Measurements from ENCODE around the gene ARHGEF37. TPM values are rescaled to one million over a fixed set of nuclear protein-coding genes. Genes with fewer than 3 reads are reported as not detected.

ARHGEF37 gene
- total and polyA plus RNA-seq, 5 donors from 2014 or later: 0.20 to 1.8 (median 0.50) TPM; not detected in 1

DNA sequence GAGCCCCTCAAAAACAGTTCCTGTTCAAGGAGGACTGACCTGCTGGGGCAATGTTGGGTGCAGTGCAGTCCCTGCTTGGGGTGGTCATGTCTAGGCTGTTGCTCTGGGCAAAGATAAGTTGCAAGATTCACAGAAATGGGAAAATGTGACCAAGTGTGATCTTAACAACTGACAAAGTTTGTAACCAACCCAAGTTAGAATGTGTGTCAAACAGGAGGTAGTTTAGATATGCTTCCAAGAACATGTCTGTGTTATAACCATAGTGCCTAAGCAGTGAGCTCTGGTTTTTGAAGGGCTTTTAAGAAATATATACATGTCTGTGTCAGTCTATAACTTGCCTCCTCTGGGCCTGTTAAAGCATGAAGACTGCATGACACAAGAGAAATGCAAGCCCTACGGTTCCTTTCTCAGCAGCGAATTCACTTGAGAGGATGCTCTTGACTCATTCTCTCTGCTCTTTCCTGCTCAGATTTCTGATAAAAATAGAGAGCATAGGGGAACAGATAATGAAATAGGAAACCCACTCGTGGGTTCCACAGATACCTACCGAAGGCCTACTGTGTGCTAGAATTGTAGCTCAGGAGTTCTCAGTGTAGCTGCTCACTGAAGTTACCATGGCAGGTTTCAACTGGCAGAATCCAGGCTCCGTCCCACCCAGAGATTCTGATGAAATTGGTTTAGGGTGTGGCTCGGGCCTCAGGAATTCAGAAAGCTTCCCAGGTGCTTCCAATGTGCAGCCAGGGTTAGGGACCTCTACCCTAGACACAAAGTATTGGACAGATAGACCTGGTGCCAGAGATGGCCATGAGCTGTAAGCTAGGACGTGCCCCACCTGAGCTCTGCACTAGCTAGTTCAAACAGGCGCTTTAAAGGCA is 52.4 kb downstream of the ARHGEF37 start:
- H3K4me1 Mint-ChIP-seq: no peaks in the 10 kb centered on the region
- Histone ChIP-seq H3K9me3 (ENCODE audit: control insufficient read depth in 2 of 2, low read length in 2 of 2) (no peaks in the 10 kb centered on the region), H3K4me1 (ENCODE audit: control insufficient read depth, insufficient read depth, low read length, poor library complexity, severe bottlenecking) (no peaks in the 10 kb centered on the region), H3K27me3 (ENCODE audit: control insufficient read depth, insufficient read depth, low read length) (no peaks in the 10 kb centered on the region), H3K27ac (ENCODE audit: insufficient read depth, low read length, poor library complexity, severe bottlenecking) (no peak overlapping the region), H3K36me3 (ENCODE audit: control insufficient read depth, insufficient read depth, low read length) (no peaks in the 10 kb centered on the region), H3K4me3 (ENCODE audit: low read depth, low read length) (no peak overlapping the region)
- H3K27ac Mint-ChIP-seq: no peak overlapping the region
- ATAC-seq (ENCODE audit: low read depth in 2 of 2): no peak
- no peak overlapping the region for H3K4me3 Mint-ChIP-seq
- no peak for DNase-seq
- H3K27me3 Mint-ChIP-seq: no peaks in the 10 kb centered on the region
- no peaks in the 10 kb centered on the region for H3K36me3 Mint-ChIP-seq
- no peaks in the 10 kb centered on the region for H3K9me3 Mint-ChIP-seq

DNA sequence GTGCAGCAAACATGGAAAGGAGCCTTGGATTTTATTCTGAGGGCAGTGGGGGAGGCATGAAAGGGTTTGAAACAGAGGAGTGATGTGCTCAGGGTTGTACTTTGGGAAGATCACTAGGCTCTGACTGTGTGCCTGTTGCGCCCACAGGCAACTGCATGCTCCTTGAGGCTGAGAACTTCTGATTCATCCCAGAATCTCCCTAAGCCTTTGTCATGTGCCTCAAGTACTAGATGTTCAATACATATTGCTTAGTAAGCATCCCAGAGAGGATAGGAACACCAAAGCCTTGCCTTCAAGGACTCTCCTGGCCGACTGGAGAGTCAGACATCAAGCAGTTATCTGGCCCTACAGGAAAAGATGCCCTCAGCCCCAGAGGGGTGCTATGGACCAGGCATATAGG is 54.1 kb downstream of the ARHGEF37 start:
- no peak overlapping the region for H3K27ac ChIP-seq (ENCODE audit: insufficient read depth, low read length, poor library complexity, severe bottlenecking)
- Mint-ChIP-seq H3K9me3 (no peaks in the 10 kb centered on the region), H3K27ac (no peak overlapping the region), H3K36me3 (no peaks in the 10 kb centered on the region), H3K4me3 (no peak overlapping the region), H3K27me3 (peaks cover 3% of the 10 kb centered on the region), H3K4me1 (no peaks in the 10 kb centered on the region)
- no peaks in the 10 kb centered on the region for H3K4me1 ChIP-seq (ENCODE audit: control insufficient read depth, insufficient read depth, low read length, poor library complexity, severe bottlenecking)
- H3K9me3 ChIP-seq (ENCODE audit: control insufficient read depth in 2 of 2, low read length in 2 of 2): no peaks in the 10 kb centered on the region
- H3K4me3 ChIP-seq (ENCODE audit: low read depth, low read length): no peak overlapping the region
- ATAC-seq (ENCODE audit: low read depth in 2 of 2): no peak
- no peaks in the 10 kb centered on the region for H3K36me3 ChIP-seq (ENCODE audit: control insufficient read depth, insufficient read depth, low read length)
- DNase-seq: no peak
- no peaks in the 10 kb centered on the region for H3K27me3 ChIP-seq (ENCODE audit: control insufficient read depth, insufficient read depth, low read length)

DNA sequence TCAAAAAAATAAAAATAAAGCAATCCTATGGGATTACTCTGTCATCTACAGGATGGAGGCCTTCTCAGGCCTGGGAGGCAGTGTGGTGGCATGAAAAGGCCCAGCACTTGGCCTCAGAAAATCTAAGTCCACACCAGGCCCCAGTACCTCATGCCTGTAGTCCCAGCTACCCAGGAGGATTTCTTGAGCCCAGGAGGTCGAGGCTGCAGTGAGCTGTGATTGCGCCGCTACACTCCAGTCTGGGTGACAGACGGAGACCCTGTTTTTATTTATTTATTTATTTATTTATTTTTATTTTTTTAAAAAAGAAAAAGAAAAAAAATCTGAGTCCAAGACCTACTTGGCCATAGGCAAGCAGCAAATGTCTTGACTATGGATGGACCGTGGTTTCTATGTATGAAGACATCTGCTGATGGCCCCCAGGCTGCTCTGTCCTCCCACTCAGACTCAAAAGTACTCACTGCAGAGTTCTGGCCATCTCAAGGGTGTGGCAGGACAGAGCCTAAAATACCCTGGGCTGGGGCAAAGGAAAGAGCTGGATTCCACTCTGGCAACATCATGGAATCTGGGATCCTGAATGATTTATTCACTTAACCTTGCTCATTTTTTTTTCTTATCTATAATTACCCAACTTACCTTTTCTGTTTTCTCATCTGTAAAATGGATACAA is 55.0 kb downstream of the ARHGEF37 start:
- ATAC-seq (ENCODE audit: low read depth in 2 of 2): no peak
- Mint-ChIP-seq H3K27me3 (peaks cover 4% of the 10 kb centered on the region), H3K4me3 (no peak overlapping the region), H3K27ac (no peak overlapping the region), H3K36me3 (no peaks in the 10 kb centered on the region), H3K4me1 (no peaks in the 10 kb centered on the region), H3K9me3 (no peaks in the 10 kb centered on the region)
- H3K27me3 ChIP-seq (ENCODE audit: control insufficient read depth, insufficient read depth, low read length): no peaks in the 10 kb centered on the region
- H3K9me3 ChIP-seq (ENCODE audit: control insufficient read depth in 2 of 2, low read length in 2 of 2): no peaks in the 10 kb centered on the region
- no peak for DNase-seq
- no peaks in the 10 kb centered on the region for H3K36me3 ChIP-seq (ENCODE audit: control insufficient read depth, insufficient read depth, low read length)
- H3K4me3 ChIP-seq (ENCODE audit: low read depth, low read length): no peak overlapping the region
- no peaks in the 10 kb centered on the region for H3K4me1 ChIP-seq (ENCODE audit: control insufficient read depth, insufficient read depth, low read length, poor library complexity, severe bottlenecking)
- H3K27ac ChIP-seq (ENCODE audit: insufficient read depth, low read length, poor library complexity, severe bottlenecking): no peak overlapping the region

DNA sequence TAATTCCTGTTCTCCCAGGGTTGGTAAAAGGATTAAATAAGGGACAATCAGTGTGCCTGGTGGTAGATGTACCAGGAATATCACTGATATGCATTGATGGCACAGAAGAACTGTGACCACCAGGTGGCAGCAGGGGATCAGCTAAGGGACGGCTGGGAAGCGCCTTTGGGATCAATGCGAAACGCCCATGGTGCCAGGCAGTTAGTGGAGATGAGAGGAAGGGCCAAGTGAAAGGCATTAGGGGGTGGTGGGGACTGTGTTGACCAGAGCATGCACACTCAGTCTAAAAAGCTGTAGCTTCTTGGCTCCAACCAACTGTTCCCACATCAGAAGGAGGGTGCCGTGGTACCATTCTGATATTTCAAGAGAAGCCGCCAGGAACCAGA is 55.6 kb downstream of the ARHGEF37 start:
- no peak overlapping the region for H3K4me3 Mint-ChIP-seq
- Histone ChIP-seq H3K9me3 (ENCODE audit: control insufficient read depth in 2 of 2, low read length in 2 of 2) (no peaks in the 10 kb centered on the region), H3K4me3 (ENCODE audit: low read depth, low read length) (no peak overlapping the region), H3K27ac (ENCODE audit: insufficient read depth, low read length, poor library complexity, severe bottlenecking) (no peak overlapping the region), H3K4me1 (ENCODE audit: control insufficient read depth, insufficient read depth, low read length, poor library complexity, severe bottlenecking) (no peaks in the 10 kb centered on the region), H3K36me3 (ENCODE audit: control insufficient read depth, insufficient read depth, low read length) (no peaks in the 10 kb centered on the region), H3K27me3 (ENCODE audit: control insufficient read depth, insufficient read depth, low read length) (no peaks in the 10 kb centered on the region)
- no peak overlapping the region for H3K27ac Mint-ChIP-seq
- no peaks in the 10 kb centered on the region for H3K36me3 Mint-ChIP-seq
- no peaks in the 10 kb centered on the region for H3K9me3 Mint-ChIP-seq
- ATAC-seq (ENCODE audit: low read depth in 2 of 2): no peak
- peaks cover 4% of the 10 kb centered on the region for H3K27me3 Mint-ChIP-seq
- DNase-seq: peak; percentile 38 to 57 (median 55)
- no peaks in the 10 kb centered on the region for H3K4me1 Mint-ChIP-seq

DNA sequence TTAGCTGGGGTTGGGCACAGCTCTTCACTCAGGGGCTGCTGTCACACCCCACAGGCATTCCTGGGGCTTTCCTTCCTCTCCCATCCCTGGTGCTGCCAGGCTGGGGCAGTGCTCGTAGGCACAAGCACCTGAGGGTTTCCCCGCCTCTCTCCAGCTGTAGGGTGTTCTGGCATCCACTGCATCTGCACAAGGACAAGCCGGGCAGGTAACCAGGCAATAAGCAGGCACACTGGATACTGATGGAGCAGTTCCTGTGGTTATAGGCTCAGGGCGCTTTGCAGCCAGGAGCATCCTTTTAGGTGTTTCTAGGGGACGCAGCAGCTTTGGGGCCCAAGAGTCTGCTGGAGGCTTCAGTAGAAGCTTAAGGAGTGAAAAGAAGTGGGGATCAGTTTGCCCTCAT is 56.8 kb downstream of the ARHGEF37 start:
- no peaks in the 10 kb centered on the region for H3K9me3 ChIP-seq (ENCODE audit: control insufficient read depth in 2 of 2, low read length in 2 of 2)
- H3K4me3 ChIP-seq (ENCODE audit: low read depth, low read length): no peak overlapping the region
- Mint-ChIP-seq H3K27me3 (peaks cover 4% of the 10 kb centered on the region), H3K36me3 (no peaks in the 10 kb centered on the region), H3K27ac (no peak overlapping the region), H3K4me3 (no peak overlapping the region), H3K4me1 (no peaks in the 10 kb centered on the region), H3K9me3 (no peaks in the 10 kb centered on the region)
- no peaks in the 10 kb centered on the region for H3K36me3 ChIP-seq (ENCODE audit: control insufficient read depth, insufficient read depth, low read length)
- H3K27me3 ChIP-seq (ENCODE audit: control insufficient read depth, insufficient read depth, low read length): no peaks in the 10 kb centered on the region
- DNase-seq: no peak
- ATAC-seq (ENCODE audit: low read depth in 2 of 2): no peak
- H3K27ac ChIP-seq (ENCODE audit: insufficient read depth, low read length, poor library complexity, severe bottlenecking): no peak overlapping the region
- no peaks in the 10 kb centered on the region for H3K4me1 ChIP-seq (ENCODE audit: control insufficient read depth, insufficient read depth, low read length, poor library complexity, severe bottlenecking)

DNA sequence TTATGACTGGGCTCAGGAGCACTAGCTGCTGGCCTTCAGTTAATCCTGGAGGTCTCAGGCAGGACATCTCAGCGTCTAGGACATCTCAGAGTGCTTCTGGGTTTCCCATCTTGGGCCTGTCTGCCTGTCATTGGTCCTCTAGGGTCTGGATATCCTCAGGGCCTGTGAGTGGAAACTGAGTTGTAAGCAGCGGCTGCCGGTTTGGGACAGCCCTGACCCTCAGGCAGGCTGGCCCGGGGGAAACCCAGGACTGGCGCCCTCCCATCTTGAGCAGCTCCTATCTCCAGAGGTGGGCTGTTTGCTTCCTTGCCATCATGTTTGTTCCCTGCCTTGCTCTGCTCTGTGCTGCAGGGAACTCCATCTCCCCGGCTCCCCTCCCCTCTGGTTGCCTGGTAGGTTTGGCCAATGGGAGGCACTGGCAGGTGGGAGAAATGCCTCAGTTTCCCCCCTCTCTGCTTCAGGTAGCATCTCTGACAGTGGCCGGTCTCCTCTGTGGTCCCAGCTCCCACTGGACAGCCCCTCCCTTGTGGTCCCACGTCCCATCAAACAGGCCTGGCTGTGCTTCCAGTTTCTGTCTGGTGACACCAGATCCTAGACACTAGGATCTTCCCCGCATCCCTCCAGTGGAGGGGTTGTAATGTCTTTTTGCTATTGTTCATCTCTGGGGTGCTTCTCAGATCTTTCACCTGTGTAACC is 57.4 kb downstream of the ARHGEF37 start:
- Mint-ChIP-seq H3K9me3 (no peaks in the 10 kb centered on the region), H3K27me3 (peaks cover 10% of the 10 kb centered on the region), H3K4me1 (no peaks in the 10 kb centered on the region), H3K27ac (no peak overlapping the region), H3K4me3 (no peak overlapping the region), H3K36me3 (no peaks in the 10 kb centered on the region)
- Histone ChIP-seq H3K4me3 (ENCODE audit: low read depth, low read length) (no peak overlapping the region), H3K27ac (ENCODE audit: insufficient read depth, low read length, poor library complexity, severe bottlenecking) (no peak overlapping the region), H3K36me3 (ENCODE audit: control insufficient read depth, insufficient read depth, low read length) (no peaks in the 10 kb centered on the region), H3K4me1 (ENCODE audit: control insufficient read depth, insufficient read depth, low read length, poor library complexity, severe bottlenecking) (no peaks in the 10 kb centered on the region), H3K27me3 (ENCODE audit: control insufficient read depth, insufficient read depth, low read length) (no peaks in the 10 kb centered on the region), H3K9me3 (ENCODE audit: control insufficient read depth in 2 of 2, low read length in 2 of 2) (no peaks in the 10 kb centered on the region)
- DNase-seq: no peak
- ATAC-seq (ENCODE audit: low read depth in 2 of 2): no peak

DNA sequence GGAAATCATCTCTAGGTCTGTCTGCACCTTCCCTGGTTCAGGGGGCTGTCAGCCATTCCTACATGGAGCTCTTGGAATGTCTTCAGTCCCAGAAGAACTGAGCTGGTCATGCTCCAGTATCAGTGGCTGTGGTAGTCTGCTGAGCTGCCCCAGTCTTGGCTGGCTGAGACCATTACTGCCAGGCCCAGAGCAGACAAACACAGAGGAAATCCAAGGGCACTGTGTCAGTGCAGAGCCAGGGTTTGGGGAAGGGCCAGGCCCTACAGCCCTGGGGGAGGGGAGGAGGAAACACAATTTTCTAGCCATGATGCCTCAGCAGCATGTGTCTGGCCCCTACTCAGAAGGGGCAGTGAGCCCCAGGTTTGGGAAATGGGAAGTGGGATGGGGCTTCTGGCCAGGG is 58.4 kb downstream of the ARHGEF37 start:
- no peak overlapping the region for H3K27ac ChIP-seq (ENCODE audit: insufficient read depth, low read length, poor library complexity, severe bottlenecking)
- DNase-seq (no peak), ATAC-seq (ENCODE audit: low read depth in 2 of 2) (no peak)
- Mint-ChIP-seq H3K36me3 (no peaks in the 10 kb centered on the region), H3K9me3 (no peaks in the 10 kb centered on the region), H3K27ac (no peak overlapping the region), H3K4me3 (no peak overlapping the region), H3K27me3 (peaks cover 10% of the 10 kb centered on the region), H3K4me1 (no peaks in the 10 kb centered on the region)
- no peaks in the 10 kb centered on the region for H3K36me3 ChIP-seq (ENCODE audit: control insufficient read depth, insufficient read depth, low read length)
- no peak overlapping the region for H3K4me3 ChIP-seq (ENCODE audit: low read depth, low read length)
- H3K9me3 ChIP-seq (ENCODE audit: control insufficient read depth in 2 of 2, low read length in 2 of 2): no peaks in the 10 kb centered on the region
- H3K27me3 ChIP-seq (ENCODE audit: control insufficient read depth, insufficient read depth, low read length): no peaks in the 10 kb centered on the region
- no peaks in the 10 kb centered on the region for H3K4me1 ChIP-seq (ENCODE audit: control insufficient read depth, insufficient read depth, low read length, poor library complexity, severe bottlenecking)

Data from CD4-positive, CD25-positive, alpha-beta regulatory T cell (primary cell).